NK-92 (cell line): Measurements from ENCODE around the gene FITM2.

Experiments
- DNase-seq: peaks from one replicate; lab custom pipeline; 2025; ENCODE audit not compliant: unreplicated experiment; lab: John Stamatoyannopoulos, UW

FITM2 gene

DNA sequence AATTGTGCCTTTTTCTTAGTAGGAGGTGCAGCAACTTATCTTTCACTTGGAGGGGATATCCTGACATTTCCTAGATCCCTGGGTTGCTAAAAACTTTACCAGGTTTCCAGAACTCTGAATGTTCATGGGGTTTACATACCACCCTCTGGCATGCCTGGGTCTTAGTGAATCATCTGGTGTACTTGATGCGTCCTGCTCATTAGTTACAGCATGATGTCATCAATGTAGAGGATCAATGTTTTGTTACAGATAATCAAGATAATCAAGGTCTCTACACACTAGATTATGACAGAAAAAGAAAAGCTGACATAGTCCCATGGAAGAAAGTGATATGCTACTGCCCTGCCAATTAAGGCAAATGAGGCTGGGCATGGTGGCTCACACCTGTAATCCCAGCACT lies 27.0 kb downstream of the FITM2 start:
- DNase-seq: no peak

DNA sequence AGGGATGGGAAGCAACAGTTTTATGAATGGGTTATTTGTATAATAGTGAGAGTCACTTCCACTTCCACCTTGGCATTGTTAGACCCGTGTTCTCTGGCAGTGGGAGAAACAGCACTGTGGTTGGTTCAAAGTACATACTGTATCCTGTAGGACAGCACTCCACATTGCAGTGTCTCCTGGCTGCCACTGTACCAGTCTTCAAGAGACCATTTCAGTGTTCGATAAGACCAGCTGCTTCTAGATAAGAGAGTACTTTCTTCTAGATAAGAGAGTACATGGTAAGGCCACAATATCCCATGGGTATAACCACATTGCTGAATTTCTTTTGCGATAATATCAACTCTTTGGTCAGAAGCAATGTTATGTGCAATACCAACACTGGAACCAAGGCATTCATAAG lies 28.8 kb downstream of the FITM2 start:
- no peak for DNase-seq

DNA sequence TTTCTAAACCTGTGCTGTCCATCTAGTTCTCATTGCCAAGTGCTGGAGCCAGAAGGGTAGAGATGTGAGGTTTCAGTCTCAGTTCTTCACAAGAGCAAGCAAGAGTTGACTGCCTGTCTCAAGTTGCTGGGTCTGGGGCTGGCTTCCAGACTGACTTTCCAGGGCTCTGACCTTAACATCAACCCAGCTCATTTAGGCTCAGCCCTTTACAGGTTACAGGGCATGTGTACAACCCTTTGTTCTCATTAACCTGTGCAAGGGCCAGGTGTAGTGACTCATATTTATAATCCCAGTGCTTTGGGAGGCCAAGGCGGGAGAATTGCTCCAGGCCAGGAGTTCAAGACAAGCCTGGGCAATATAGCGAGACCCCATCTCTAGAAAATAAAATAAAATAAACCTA lies 30.6 kb downstream of the FITM2 start:
- no peak for DNase-seq

DNA sequence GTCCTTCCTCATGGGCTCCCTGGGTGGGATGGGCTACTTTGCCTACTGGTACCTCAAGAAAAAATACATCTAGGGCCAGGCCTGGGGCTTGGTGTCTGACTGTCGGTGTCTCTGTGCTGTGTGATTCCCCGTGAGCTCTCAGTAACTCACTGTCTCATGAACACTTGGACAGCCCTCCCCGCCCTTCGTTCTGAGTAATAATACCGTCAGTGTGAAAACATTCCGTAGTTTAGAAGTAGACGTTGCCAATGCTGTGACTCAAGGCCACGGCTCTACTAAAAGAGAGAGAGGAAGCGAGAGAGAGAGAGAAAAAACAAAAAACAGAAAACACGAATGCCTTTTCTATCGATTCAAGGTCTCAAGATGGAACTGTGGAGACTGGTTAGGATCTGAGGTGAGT lies 31.8 kb downstream of the FITM2 start:
- DNase-seq: no peak

DNA sequence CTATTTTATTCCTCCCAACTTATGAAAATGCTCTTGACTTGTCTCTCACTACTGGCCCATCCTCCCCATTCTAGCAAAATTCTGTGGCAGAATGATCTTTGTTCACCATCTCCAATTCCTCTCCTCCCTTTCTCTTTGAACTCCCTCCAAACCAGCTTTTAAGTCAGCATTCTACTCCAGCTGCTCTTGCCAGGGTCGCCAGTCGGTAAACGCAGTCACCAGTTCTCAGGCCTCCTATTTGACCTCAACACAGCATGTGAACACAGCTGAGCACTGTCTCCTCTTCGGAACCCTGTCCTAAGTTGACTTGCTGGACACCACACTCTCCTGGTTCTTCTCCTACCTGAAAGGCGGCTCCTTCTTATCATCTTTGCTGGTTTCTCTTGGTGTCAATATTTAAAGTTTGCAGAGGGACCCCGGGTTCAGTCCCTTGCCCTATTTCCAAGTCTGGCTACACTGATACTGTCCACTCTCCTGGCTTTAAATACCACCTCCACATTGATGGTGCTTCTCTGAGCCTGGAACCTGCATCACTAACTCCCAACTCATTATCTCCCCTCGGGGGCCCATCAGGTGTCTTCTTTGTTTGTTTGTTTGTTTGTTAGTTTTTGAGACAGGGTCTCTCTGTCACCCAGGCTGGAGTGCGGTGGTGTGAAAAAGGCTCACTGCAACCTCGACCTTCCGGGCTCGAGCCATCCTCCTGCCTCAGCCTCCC lies 36.5 kb downstream of the FITM2 start:
- DNase-seq: no peak

DNA sequence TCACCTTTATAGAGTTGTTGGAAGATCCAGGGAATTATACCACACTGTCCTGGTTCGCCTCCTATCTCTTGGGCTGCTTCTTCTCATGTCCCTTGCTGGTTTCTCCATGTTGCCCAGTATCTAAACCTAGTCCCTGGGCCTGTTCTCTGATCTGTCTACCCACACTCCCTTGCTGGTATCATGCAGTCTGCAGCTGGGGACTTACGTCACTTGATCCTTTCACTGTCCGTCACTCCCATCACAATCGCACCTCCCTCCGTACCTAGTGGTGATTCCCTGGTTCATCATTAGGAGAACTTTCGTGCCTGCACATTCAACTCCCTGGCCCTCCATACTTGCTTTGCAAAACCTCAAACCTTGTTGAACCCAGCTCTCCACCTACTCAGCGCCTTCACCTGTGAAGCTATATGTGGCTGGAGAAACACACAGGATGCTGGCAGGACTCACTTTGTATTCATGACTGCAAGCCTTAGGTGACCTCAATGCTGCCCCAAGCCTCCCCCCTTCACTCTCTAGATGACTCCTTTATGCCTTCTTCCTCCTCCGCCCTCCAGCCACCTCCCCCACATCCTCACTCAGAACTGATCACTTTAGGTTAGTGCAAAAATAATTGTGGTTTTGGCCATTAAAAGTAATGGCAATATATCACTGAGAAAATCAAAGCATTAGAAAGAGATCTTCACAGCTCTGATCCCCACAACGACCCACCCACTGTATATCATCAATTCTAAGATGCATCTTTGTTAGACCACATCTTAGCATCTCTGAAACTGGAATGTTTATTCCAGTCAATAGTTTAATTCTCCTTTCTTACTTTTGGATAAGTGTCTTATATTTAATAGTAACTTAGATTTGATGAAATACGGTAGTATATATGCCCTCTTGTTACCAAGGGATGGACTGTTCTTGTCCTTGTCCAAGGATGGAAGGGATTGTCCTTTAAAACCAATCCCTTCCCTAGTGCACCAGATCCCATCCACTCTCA lies 37.5 kb downstream of the FITM2 start:
- DNase-seq: no peak

DNA sequence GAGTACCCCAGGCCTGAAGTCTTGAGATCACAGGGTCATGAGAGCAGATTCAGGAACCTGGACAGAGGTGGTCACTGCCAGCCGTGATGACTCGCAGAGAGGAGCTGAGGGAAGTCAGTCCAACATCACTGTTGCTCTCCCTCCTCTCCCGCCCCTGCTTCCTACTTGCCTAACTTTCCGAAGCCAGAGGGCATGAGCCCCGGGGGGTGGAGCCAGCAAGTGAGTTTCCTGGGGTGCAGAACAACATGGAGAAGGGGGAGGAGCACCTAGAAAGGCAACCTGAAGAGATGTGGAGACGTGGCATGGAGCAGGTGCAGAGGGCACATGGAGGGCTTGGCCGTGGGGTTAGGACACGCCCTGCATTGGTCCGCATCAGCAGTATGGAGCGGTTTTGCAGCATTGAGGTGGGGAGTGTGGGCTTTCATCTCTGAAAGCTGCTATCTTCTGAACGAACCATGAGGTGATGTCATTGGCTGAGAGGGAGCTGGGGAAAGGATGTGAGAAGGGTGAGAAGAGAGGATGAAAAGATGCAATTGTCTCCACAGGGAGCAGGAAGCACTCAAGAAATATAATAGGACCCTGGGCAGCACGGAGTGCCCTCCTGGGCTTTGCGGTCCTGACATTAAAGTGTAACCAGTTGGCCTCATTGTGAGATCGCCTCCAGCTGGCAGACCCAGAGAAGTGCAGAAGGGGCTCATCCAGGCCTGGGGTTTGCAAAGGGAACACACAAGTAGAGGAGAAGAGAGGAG lies 38.9 kb downstream of the FITM2 start:
- DNase-seq: no peak

DNA sequence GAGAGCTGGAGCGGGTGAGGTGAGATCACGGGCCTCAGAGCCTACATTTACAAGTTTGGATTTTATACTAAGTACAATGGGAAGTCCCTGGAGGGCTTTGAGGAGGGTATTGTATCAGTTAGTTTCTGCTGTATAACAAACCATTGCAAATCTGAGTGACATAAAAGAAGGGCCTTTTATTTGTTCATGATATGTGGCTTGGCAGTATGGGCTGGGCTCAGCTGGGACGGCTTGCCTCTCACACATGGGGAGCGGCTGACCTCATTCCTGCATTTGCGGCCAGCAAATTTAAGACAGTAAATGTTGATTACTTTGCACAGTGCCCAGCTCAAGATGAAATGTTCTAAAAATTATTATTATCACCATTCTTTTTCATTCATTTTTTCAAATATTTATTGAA lies 42.2 kb downstream of the FITM2 start:
- no peak for DNase-seq

DNA sequence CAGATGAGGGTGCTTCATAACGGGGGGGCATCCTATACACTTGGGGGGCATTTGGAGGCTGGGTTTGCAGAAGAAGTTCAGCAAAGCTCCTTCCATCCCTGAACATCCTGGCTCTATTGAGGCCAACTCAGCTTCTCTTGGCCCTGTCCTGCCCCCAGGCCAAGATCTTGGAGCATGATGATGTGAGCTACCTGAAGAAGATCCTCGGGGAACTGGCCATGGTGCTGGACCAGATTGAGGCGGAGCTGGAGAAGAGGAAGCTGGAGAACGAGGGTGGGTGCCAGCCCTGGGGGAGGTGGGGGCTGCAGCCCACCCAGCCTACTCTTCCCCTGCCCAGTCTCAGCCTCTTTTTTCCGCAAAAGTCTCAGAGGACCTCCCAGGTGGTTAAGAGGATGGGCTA lies 46.7 kb downstream of the FITM2 start:
- DNase-seq: no peak

DNA sequence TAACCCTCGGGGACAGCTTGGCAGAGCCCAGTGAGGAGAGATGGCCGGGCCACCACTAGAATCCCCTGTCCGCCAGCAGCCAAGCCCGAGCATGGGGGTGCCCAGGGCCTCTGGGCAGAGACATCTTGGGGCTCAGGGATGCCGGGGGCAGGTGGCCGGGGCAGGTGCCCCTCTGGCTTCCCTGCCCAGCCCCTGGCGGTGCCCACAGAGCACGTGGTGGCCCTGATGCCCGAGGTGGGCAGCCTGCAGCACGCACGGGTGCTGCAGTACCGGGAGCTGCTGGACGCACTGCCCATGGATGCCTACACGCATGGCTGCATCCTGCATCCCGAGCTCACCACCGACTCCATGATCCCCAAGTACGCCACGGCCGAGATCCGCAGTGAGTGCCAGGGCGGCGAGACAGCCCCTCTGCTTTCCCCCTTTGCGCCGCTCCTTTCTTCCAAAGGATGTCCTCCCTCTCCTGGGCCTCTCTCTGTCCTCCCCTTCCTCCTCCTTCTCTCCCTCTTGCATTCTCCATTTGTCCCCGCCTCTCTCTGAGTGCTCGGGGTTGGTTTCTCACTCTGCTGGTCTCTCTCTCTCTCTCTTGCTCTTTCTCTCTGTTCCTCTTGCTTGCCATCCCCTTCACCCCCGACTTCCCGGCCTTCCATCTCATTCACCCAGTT lies 52.6 kb downstream of the FITM2 start:
- no peak for DNase-seq

DNA sequence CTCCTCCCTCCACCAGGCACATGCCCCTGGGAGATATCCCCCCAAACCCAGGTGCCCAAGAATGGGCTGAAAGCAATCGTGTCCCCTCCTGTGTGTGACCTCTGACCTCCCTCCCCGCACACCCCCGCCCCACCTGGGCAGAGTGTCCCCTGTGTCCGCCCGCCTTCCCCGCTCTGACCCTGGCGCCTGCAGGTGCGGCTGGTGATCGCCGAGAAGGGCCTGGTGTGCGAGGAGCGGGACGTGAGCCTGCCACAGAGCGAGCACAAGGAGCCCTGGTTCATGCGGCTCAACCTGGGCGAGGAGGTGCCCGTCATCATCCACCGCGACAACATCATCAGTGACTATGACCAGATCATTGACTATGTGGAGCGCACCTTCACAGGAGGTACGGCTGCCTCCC lies 54.0 kb downstream of the FITM2 start:
- DNase-seq: no peak

DNA sequence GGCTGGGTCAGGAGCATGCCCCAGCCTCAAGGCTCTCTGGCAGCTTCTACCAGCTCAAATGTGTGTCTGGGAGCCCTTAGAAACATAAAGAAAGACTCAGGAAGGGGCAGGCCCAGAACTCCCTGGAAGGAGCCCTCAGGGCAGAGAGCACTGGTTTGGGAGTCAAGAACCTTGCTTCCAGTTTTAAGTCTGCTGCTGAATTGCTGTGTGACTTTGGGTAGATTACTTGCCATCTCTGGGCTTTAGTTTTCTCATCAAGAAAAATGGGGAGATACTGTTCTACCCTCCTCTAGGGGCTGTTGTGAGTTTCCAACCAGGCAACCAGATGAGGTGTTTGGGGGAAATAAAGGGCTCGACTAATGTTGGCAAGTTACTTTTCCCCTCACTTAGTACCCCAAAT lies 55.1 kb downstream of the FITM2 start:
- DNase-seq: no peak

DNA sequence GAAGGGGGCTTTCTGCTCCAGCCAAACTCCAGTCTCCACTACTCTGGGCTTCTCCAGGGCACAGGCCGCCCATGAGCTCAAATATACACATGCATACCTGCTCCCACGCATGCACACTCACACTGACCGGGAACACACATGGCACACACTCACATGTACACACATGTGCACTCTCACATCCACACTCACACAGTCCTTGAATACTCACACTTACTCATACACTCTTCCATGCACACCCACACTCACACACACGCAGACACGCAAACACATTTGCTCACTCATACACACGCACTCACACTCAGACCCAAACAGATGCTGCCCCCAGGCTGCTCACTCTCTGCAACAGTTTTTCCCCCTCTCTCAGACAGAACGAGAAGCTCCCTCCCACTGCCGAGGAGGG lies 56.9 kb downstream of the FITM2 start:
- DNase-seq: no peak

DNA sequence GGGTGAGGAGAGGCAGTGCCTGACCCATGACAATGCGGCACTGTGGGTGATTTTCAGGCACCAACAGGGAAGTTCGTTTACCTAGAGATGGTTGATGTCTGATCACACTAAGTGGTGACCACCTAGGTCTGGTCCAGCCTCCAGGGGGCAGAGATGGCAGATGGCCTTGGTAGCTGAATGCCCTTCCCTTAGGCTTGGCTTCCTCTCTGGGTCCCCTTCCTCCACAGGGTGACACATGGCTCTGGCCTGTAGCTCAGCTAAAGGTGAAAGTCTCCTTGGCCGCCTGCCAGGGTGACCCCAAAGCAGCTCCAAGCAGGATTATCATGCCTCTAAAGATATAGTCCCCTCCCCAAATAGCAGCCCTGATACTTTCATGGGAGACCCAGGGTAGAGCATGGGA lies 57.5 kb downstream of the FITM2 start:
- no peak for DNase-seq
